GM18858 (cell line): ENCODE data around the gene SMIM1.

Source experiments
- ATAC-seq: cut with Tn5 transposase; IDR thresholded peaks from one replicate; pipeline ENCODE4 v1.9.1; 2021; ENCODE audit not compliant: unreplicated experiment

The SMIM1 gene

DNA sequence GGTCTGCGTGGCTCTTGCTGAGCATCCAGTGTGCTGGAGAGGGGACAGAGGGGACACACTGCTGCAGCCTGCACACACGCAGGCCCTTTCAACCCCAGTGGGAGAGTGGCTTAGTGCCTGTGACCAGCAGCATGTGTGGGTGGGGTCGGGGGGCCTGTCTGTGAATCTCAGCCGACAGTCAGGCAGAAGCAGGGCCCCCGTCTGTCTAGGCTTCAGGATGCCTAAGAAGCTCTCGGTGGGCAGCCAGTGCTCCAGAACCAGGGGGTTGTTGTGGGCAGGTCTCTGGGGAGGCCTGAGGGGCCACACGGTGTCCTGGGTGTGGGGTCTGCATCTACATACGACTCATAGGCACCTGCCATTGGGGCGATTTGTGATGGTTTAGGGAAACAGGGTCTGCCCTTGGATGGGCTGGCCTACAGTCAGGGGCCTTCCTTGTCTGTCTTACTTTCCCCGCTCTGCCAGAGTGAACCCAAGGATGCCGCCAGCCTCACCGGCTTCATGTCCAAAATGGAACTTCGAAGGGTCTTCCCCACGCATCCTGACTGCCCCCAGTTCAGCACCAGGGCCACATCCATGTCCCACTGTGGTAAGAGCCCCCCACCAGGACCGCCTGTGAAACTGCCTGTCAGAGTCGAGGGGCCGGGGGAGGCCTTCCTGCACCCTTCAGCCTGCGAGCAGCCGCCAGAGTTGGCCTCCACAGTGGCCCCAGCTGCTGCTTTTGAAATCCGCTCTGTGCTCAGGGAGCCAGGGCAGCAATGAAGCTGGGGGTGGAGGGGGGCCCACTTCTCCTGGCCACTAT is 18.7 kb upstream of the SMIM1 start:
- ATAC-seq = no peak

DNA sequence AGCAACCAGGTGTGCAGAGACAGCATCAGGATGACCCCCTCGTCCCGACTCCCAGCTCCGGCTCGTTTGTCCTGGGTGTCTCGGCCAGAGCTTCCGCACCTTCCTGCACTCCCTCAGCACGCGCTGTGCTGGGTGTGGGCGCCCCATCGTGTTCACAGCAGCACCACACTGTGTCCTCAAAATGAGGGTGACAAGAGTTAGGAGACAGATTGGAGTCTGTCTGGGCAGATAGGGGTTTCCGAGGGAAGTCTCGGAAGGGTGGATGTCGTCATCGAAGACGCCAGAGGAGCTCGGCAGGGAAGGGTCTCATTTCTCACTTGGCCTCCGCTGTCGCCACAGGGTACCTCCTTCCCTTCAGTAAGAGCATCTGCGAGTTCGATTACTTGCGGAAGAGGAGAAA is 16.2 kb upstream of the SMIM1 start:
- no peak for ATAC-seq

DNA sequence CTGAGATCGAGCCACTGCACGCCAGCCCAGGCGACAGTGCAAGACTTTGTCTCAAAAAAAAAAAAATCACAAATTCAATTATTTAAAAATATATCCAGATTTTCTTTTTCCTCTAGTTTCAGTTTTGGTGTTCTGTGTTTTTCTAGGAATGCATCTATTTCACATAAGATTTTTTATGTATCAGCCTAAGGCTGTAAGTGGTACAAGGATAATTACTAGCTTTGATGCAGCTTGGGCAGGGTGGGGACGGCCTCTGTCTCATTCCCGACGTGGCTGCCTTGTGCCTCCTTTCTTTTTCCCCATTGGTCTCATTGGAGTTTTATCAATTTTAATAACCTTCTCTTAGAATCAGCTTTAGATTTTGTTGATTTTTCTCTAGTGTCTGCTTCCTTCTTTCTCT is 13.4 kb upstream of the SMIM1 start:
- no peak for ATAC-seq

DNA sequence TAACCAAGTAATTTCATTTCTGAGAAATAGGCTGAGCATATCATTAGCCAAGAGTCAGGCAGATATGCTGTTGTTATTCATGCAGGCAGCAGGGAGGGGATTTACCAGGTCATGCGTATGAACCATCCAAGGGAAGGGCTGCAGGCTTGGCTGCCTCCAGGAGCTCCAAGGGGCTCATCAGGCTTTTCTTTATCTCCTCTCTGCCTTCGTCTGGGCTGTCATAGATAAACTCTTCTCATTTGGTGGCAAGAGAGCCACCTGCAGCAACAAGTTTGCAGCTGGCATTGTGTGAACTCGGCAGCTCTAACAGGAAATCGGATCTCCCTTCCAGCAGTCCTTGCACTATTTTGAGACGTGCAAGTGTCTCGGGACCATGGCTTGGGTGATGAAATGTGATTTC is 12.8 kb upstream of the SMIM1 start:
- no peak for ATAC-seq

DNA sequence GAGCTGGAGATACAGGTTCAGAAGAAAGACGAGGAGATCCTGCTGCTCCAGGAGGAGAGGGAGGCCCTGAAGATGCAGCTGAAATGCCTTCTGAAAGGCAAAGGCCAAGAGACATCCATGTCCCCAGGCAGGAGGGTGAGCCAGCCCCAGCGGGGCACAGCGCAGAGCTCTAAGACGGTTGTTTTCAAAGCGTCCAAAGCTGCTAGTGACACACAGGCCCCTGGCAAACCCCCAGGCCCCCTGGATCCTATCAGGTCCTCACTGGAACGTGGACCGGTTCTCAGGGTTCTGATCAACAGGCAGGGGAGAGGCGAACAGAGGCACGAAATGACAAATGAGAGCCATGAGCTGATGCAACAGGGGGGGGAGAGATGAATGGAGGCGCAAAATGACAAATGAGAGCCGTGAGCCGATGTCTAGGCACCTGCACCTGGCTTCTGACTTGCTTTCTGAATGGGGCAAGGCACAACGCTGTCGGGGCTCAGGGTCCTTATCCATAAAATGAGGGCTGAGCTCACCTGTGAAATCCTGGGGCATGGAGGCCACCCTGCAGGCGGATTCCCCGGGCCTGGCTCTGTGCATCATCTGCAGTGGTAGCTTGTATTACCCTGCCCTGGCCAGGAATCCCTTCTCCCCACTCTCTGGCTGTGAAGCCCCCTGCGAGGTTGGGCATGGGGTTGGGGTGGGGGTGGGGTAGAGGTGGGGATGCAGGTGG is 11.1 kb upstream of the SMIM1 start:
- no peak for ATAC-seq

DNA sequence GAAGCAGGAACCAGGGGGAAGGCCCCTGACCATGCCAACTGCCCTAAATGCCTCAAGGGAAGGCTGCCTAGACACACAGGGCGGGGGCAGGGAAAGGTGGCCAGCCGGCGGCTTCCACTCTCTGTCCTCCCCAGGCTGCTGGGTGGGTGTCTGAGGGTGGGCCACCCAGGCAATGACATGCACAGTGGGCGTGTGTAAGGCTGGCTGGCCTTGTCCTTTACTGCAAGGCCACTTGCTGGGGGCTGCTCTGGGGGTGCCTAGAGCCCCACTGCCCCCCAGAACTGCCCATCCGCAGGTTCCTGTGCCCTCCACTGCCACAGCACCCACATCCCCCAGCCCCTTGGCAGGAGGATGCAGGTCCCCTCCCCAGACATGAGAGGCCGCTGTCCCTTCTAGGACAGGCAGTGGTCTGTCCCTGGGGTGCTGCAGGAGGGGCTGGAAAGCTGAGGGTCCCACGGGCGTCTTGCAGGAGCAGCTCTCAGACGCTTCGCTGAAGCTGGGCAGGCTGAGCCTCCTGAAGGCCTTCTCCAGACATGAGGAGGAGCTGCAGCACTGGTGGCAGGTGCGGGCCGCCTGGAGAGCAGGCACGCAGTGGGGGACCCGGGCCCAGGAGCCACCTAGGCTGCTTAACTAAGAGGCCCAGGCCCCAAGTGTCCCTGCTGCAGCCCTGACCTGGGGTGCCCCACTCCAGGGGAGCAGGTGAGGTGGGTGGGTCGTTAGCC is 10.2 kb upstream of the SMIM1 start:
- ATAC-seq = no peak

DNA sequence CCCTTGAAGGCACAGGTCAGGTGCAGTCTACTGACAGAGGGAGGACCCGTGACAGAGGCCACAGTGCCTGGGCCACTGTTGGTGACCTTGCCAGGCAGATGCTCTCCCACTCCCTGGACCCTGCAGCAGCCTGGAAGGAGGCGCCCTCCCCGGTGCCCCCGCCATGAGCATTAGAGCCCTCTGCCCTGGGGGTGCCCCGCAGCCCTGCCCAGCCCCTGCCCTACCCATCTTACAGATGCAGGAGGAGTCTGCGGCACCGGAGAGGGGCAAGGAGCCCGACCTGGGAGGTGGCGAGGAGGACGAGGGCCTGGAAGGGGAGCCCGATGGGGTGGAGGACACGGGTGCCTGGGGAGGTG is 9.7 kb upstream of the SMIM1 start:
- ATAC-seq = no peak

DNA sequence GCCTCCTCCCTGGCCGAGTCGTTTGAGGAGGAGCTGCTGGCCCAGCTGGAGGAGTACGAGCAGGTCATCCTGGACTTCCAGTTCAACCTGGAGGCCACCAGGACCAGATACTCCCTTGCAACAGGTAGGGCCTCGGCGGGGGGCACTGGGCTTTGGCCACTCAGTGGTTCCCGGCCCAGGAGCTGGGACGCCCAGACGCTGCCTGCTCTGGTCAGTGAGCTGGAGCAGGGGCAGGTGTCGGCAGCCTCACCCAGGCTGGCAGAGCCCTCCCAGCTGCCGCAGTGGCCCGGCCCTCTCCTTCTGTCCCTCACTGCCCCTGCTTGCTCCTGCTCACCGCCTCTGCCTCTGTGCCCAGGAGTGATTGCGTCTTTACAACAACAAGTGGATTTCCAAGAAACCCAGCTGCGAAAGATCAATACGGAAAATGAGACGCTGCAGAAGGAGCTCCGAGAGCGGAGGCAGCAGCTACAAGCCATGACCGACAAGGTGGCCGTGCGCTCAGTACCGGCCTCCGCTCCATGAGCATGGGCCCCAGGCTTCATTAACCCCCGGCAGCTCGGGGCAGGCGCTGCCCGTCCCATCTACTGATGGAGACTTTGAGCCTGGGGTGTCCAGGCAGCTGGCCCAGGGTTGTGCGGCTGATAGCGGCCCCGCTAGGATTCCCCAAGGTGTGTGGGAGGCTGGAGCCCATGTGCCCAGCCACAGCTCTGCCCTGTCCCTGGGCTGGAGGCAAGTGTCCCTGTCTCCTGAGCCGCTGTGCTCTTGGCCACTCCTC is 9.0 kb upstream of the SMIM1 start:
- no peak for ATAC-seq

DNA sequence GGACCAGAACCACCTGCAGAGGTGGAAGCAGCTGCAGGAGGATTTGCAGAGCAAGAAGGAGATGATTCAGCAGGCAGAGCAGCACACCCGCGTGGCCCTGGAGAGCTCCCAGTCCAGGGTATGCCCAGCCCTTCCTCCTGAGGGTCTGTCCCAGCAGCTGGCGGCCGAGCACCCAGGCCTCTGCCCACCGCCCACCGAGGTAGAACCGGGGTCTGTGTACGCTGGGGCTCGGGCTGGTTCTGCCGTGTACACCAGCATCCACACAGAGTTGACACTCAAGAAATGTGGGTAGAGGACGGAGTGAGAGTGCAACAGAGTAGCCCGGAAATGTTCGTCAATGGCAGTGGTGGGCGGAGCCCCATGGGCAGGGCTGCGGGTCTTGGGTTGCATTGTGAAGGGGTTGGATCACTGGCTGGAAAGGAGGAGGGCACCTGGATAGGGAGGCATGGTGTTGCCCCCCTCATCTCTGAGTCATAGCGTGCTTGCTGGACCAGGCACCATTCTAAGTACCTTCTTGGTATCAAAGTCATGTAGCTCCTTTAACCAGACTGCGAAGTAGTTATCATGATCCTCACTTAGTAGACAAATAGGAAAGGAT is 5.1 kb upstream of the SMIM1 start:
- no peak for ATAC-seq

DNA sequence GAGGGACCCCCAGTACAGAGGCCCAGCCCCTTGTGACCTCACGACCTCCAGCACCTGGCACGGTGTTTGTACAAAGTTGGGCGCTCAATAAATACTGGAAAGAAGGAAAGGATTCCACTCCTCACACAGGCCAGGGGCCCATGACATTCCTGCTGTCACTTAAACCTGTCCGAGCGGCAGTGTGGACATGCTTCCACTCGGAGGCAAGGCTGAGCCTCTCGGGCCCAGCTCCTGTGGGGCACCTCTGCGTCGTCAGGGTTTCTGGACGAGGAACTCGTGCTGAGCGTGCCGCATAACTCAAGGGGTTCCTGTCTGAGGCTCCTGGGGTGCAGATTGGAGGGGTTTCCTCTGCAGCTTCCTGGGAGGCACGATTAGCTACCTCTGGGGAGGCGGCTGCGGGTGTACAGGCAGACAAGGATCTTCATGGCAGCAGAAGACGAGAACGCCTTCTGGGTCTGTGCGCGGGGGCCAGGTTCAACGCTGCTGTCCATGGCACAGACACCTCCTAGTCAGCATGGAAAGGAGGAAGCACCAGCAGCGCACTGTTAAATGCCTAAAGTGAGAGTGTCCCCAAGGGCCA is 3.6 kb upstream of the SMIM1 start:
- ATAC-seq = no peak

DNA sequence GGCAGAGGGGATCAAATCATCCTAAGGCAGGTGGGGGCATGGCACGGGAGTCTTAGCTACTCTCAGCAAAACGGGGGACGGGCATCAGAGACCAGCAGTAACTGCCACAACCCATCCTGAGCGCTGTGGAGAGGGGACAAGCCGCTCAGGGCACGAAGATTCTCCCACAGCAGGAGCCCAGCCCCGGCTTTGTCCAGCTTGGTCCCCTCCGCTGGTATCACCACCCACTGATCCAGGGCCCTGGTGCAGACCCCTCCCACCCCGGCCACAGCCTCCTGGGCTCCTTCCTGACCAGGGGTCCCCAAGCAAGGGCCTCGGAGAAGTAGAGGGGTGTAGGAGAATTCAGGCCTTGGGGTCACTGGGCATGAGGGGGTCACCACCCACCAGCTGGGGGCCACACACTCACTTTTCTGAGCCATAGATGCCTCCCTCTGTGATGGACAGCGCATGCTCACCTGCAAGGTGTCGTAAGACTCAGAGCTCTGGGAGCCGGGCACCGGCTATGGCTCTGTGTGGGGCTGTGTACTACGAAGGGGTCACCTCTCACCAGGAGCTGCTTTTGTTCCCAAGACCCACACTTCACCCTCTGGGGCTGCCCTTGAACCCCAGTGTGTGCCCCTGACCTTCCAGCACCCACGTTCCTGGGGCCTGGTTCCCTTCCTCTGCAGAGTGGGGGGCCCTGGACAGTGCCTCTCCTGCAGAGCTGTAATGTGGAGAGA is 2.3 kb upstream of the SMIM1 start:
- no peak for ATAC-seq

DNA sequence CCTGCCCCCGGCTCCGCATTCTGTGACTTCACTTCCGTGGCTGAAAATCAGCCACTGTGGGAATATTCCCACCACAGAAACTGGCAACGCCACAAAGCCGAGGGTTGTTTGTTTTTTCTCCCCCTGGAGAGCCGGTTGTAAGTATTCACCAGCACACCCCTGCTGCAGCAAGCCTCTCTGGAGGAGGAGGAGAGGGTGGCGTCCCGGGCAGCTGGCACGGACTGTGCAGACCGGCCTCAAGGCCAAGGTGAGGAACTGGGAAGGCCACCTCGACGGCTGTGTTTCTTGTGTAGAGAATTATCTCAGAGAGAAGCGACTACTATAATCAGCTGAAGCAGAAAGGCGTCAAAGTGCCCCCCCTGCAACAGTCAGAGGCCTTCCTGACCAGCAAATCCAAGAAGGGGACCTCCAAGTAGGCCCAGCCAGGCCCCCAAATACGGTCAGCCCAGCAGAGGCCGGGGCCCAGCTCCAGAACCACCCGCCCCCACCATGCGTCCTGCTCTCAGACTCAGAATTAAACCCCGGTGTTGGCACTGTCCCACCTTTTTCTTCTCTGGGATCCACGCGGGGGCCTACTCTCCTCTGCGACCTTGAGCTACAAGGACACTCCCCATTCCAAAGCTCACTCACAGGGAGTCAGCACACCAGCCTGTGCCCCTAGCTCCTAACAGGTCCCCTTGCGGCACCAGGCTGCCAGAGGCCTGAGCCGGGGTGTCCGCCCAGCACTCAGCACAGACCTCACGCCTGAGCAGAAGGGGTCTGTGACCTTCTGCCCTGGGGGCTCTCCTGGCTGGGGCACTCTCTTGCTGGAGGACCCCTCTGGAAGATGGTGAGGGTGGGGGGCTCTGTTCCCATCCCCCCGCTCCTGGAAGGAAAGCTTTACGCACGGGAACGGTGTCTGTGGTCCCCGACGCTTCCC is 1.2 kb upstream of the SMIM1 start:
- no peak for ATAC-seq

DNA sequence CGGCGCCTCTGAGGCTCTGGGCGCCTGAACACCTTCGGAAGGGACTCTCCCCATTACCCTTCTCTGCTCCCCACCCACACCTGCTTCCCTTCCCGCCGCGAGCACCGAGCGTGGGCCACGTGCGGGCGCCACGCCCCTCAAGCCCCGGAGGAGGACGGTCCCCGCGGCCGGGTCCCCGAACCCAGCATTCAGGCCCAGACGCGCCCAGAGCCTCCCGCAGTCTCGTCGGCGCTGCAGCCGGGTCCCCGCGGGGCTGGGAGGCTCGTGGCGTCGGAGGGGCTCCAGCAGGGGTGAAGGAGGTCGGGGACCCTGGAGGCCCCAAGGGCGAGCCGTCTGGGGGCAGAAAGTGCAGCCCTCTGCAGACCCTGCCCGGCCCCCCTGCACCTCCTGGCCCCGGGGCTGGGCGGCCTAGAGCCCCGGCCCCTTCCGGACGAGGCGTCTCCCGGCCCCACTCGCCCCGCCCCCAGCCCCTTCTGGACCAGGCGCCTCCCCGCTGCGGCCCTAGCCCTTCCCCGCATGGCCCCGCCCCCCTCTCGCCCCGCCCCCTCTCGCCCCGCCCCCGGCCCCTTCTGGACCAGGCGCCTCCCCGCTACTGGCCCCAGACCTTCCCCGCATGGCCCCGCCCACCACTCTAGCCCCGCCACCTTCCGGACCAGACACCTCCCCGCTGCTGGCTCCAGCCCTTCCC is 378 bp upstream of the SMIM1 start:
- ATAC-seq = no peak

DNA sequence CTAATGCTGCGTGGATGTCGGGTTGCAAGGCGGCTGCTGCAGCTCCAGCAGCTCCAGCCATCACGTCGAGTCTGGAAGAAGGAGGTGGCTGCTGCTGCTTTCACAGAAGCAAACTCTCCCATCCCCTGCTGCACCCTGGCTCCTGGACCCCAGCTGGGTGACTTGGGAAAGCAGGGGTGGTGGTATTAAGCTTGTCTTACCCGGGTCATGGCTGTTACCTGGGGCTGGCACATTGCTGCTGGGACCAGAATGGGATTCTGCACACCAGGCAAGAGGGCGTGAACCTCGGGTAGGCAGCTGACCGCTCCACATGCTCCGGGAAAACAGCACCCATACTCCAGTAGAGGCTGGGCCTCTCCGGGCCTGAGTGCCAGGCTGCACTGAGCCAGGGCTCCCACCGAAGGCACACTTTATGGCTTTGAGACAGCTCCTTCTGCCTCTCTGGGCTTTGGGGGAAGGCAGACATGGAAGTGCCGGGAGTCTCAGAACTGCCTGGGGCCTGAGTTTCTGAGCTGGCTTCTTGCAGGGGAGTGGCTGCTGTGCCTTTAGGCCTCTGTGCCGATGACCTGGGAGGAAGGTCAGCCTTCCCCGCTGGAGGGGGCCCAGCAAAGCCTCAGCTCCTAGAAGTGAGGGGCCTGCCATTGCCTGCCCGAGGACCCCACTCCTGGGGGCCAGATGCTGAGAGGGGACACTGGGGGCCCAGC is 1.2 kb downstream of the SMIM1 start:
- ATAC-seq = no peak

DNA sequence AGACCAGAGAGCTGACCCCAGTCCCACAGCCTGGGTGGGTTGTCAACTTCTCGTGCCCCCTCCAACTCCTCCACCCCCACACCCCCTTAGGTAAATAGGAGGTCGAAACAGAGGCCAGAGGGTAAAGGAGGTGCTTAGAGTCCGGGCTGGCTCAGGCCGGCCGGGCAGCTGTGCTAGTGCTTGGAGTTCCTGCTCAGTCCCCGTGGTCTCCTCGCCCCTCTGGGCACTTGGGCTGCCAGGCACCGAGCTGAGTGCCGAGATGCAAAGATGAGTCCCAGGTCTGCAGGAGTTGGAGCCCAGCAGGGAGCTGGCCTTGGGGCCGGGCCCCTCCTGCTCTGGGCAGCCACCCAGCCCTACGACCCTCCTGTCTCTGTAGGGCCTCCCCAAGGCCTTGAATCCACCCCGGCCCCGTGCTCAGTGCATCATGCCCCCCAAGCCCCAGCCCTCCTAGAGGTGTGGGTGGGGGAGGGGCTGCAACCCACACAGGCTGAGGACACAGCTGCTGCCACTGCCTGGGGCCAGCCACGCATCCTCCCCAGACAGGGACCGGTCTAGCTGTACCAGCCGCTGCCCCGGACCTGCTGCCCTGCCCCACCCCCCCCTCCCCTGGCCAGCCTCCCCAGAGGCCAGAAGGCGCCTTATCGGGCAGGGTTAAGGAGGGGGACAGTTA is 1.9 kb downstream of the SMIM1 start:
- no peak for ATAC-seq

DNA sequence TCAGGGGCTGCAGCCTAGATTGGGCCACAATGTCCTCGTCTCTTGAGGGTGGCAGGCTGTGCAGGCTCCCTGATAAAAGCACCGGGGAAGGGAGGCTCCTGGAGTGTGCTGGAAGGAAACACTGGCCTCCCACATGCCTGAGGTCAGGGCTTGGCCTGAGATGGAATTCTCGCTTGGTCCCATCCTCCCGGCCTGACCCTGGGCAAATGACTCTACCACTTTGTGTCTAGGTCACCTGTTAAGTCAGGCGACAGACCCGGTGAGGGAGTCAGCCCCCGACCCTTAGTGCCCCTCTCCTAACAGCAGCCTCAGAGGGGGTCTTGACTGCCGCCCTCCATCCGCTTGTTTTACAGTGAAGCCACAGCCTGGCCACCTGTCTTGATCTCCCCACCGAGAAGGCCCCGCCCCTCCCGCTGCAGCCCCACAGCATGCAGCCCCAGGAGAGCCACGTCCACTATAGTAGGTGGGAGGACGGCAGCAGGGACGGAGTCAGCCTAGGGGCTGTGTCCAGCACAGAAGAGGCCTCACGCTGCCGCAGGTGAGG is 2.5 kb downstream of the SMIM1 start:
- no peak for ATAC-seq
